SK-N-MC (cell line): ENCODE results near the gene RBM18.

Experiments used
- EZH2 ChIP-seq: fragments of 200-600 bp; sonication (generic); IDR thresholded peaks from one replicate; pipeline ENCODE4 v1.6.1; 2017; ENCODE audit warnings: antibody characterized with exemption
- POLR2AphosphoS5 ChIP-seq: IDR thresholded peaks from 2 replicates; pipeline ENCODE4 v1.6.1; 2012; ENCODE audit warnings: mild to moderate bottlenecking, low read depth, low read length, borderline replicate concordance

DNA sequence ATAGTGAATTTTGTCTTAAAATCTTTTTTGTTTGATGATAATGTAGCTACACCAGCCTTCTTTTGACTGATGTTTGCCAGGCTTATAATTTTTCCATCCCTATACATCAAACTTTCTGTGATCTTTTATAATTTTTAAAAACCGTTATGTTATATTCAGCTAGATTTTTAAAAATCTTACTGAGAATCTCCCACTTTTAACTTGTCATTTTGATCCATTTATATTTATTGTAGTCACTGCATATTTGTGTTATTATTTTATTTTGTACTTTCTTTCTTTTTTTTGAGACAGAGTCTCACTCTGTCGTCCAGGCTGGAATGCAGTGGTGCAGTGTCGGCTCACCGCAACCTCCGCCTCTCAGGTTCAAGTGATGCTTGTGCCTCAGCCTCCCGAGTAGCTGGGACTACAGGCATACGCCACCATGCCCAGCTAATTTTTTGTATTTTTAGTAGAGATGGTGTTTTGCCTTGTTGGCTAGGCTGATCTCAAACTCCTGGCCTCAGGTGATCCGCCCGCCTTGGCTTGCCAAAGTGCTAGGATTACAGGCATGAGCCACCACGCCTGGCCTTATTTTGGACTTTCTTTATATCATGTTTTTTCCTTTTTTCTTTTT, 12.8 kb upstream of the RBM18 start:
- no peak for TF ChIP-seq POLR2AphosphoS5
- TF ChIP-seq EZH2: no peak
